H9 (cell line): ENCODE data around the gene UBE3A. TPM values are rescaled to one million over a fixed set of nuclear protein-coding genes. Genes with fewer than 3 reads are reported as not detected.

Experiments used
- DNase-seq: peaks from one replicate; pipeline ENCODE4 v3.0.0-alpha.2; 2017
- H2AFZ ChIP-seq: one replicate; pipeline ENCODE4 v1.6.1; 2013; ENCODE audit warnings: mild to moderate bottlenecking, low read length, control low read depth, moderate library complexity
- H2AK5ac ChIP-seq: 2 replicates; pipeline ENCODE4 v1.6.1; 2013; ENCODE audit warnings: low read length, control low read depth, mixed read lengths; ENCODE audit not compliant: insufficient read length
- H2BK120ac ChIP-seq: one replicate; pipeline ENCODE4 v1.6.1; 2013; ENCODE audit warnings: low read depth, mild to moderate bottlenecking, low read length, control low read depth, inconsistent platforms; ENCODE audit not compliant: poor library complexity, severe bottlenecking
- H2BK12ac ChIP-seq: 2 replicates; pipeline ENCODE4 v1.6.1; 2013; ENCODE audit warnings: low read length, control low read depth, mixed read lengths, low read depth; ENCODE audit not compliant: insufficient read length
- H2BK15ac ChIP-seq: 2 replicates; pipeline ENCODE4 v1.6.1; 2013; ENCODE audit warnings: low read depth, low read length, control low read depth
- H2BK20ac ChIP-seq: one replicate; pipeline ENCODE4 v1.6.1; 2013; ENCODE audit warnings: low read depth, mild to moderate bottlenecking, low read length, control low read depth, inconsistent platforms; ENCODE audit not compliant: poor library complexity, severe bottlenecking
- H2BK5ac ChIP-seq: 2 replicates; pipeline ENCODE4 v1.6.1; 2013; ENCODE audit warnings: low read length, control low read depth, mixed read lengths; ENCODE audit not compliant: insufficient read length
- H3K14ac ChIP-seq: 2 replicates; pipeline ENCODE4 v1.6.1; 2013; ENCODE audit warnings: low read length, control low read depth; ENCODE audit not compliant: insufficient read depth
- H3K18ac ChIP-seq: 2 replicates; pipeline ENCODE4 v1.6.1; 2013; ENCODE audit warnings: low read depth, mild to moderate bottlenecking, mixed read lengths, low read length, control low read depth; ENCODE audit not compliant: insufficient read length
- H3K23ac ChIP-seq: 2 replicates; pipeline ENCODE4 v1.6.1; 2013; ENCODE audit warnings: low read length, control low read depth, mixed read lengths, low read depth; ENCODE audit not compliant: insufficient read length
- H3K23me2 ChIP-seq: 2 replicates; pipeline ENCODE4 v1.6.1; 2013; ENCODE audit warnings: low read depth, mild to moderate bottlenecking, mixed read lengths, low read length, control low read depth; ENCODE audit not compliant: insufficient read length, poor library complexity, severe bottlenecking
- H3K27ac ChIP-seq: 2 replicates; pipeline ENCODE4 v1.5.1; 2013; ENCODE audit warnings: low read length, control low read depth, mixed read lengths, low read depth; ENCODE audit not compliant: insufficient read length
- H3K27me3 ChIP-seq: 2 replicates; pipeline ENCODE4 v1.6.1; 2013; ENCODE audit warnings: low read length, control low read depth, inconsistent platforms; ENCODE audit not compliant: insufficient read depth
- H3K4ac ChIP-seq: 2 replicates; pipeline ENCODE4 v1.6.1; 2013; ENCODE audit warnings: low read depth, mild to moderate bottlenecking, control low read depth, inconsistent platforms, low read length, moderate library complexity
- H3K4me1 ChIP-seq: 2 replicates; pipeline ENCODE4 v1.6.1; 2013; ENCODE audit warnings: low read length, control low read depth, inconsistent platforms; ENCODE audit not compliant: insufficient read depth
- H3K4me2 ChIP-seq: 2 replicates; pipeline ENCODE4 v1.6.1; 2013; ENCODE audit warnings: low read length, control low read depth, mixed read lengths; ENCODE audit not compliant: insufficient read length, insufficient read depth
- H3K56ac ChIP-seq: 2 replicates; pipeline ENCODE4 v1.6.1; 2013; ENCODE audit warnings: low read depth, mild to moderate bottlenecking, mixed read lengths, low read length, control low read depth; ENCODE audit not compliant: insufficient read length
- H3K79me1 ChIP-seq: 2 replicates; pipeline ENCODE4 v1.6.1; 2013; ENCODE audit warnings: low read depth, mild to moderate bottlenecking, moderate library complexity, low read length, control low read depth, inconsistent platforms; ENCODE audit not compliant: insufficient read depth, poor library complexity, severe bottlenecking
- H3K79me2 ChIP-seq: 2 replicates; pipeline ENCODE4 v1.6.1; 2013; ENCODE audit warnings: low read length, control low read depth, inconsistent platforms; ENCODE audit not compliant: insufficient read depth
- H3K9ac ChIP-seq: 2 replicates; pipeline ENCODE4 v1.6.1; 2013; ENCODE audit warnings: low read length, control low read depth, mixed read lengths; ENCODE audit not compliant: insufficient read length; ENCODE audit errors: extremely low read depth
- H3K9me3 ChIP-seq: one replicate; pipeline ENCODE4 v1.6.1; 2013; ENCODE audit warnings: low read depth, low read length, inconsistent platforms; ENCODE audit not compliant: control insufficient read depth
- H3T11ph ChIP-seq: one replicate; pipeline ENCODE4 v1.6.1; 2013; ENCODE audit warnings: mild to moderate bottlenecking, low read length, control low read depth, inconsistent platforms
- H4K20me1 ChIP-seq: one replicate; pipeline ENCODE4 v1.6.1; 2013; ENCODE audit not compliant: control insufficient read depth, insufficient read length, insufficient read depth
- H4K5ac ChIP-seq: 2 replicates; pipeline ENCODE4 v1.6.1; 2013; ENCODE audit warnings: low read depth, mild to moderate bottlenecking, mixed read lengths, low read length, control low read depth; ENCODE audit not compliant: insufficient read length
- H4K8ac ChIP-seq: replicated peaks from 2 replicates; pipeline ENCODE4 v1.6.1; 2013; ENCODE audit warnings: low read length, control low read depth, mixed read lengths, low read depth; ENCODE audit not compliant: insufficient read length
- H4K91ac ChIP-seq: 2 replicates; pipeline ENCODE4 v1.6.1; 2013; ENCODE audit warnings: low read depth, mild to moderate bottlenecking, moderate library complexity, mixed read lengths, low read length, control low read depth; ENCODE audit not compliant: insufficient read length
- H3K27ac Mint-ChIP-seq, 3 experiments: 2 replicates in 2 of 3; 3 replicates in 1 of 3; pipeline ENCODE4 v1.8.0; 2020 to 2021; ENCODE audit warnings: mixed read lengths in 3 of 3, mild to moderate bottlenecking in 1 of 3, moderate library complexity in 1 of 3
- H3K27me3 Mint-ChIP-seq: 2 replicates; pipeline ENCODE4 v1.8.0; 2021; ENCODE audit warnings: low read depth, mild to moderate bottlenecking, moderate library complexity, mixed read lengths
- H3K36me3 Mint-ChIP-seq, 3 experiments: 2 replicates in 2 of 3; 3 replicates in 1 of 3; pipeline ENCODE4 v1.8.0; 2020 to 2021; ENCODE audit warnings: low read depth in 3 of 3, mixed read lengths in 3 of 3; ENCODE audit not compliant: insufficient read depth in 1 of 3
- H3K4me1 Mint-ChIP-seq, 2 experiments: 2 replicates each; pipeline ENCODE4 v1.8.0; 2020; ENCODE audit warnings: mixed read lengths in 2 of 2
- H3K4me3 Mint-ChIP-seq, 2 experiments: 2 replicates in 1 of 2; 3 replicates in 1 of 2; pipeline ENCODE4 v1.8.0; 2020 to 2021; ENCODE audit warnings: mild to moderate bottlenecking in 2 of 2, mixed read lengths in 2 of 2, moderate library complexity in 1 of 2
- H3K9me3 Mint-ChIP-seq, 2 experiments: 2 replicates in 1 of 2; 3 replicates in 1 of 2; pipeline ENCODE4 v1.8.0; 2020; ENCODE audit warnings: mild to moderate bottlenecking in 2 of 2, mixed read lengths in 2 of 2, moderate library complexity in 1 of 2
- CTCF ChIP-seq: fragments of 200-600 bp; sonication (generic); conservative IDR thresholded peaks from 3 replicates; pipeline ENCODE4 v1.8.0; 2021; ENCODE audit warnings: antibody characterized with exemption, mild to moderate bottlenecking
- WGBS: extraction: QIAGEN DNeasy Blood & Tissue Kit; methylation state at CpG from one replicate; pipeline ENCODE4 v1.1.7; 2013; ENCODE audit warnings: missing lambda C conversion rate, low lambda C conversion rate, mixed read lengths; ENCODE audit not compliant: insufficient read length; ENCODE audit errors: extremely low coverage; 5-methylcytosine and 5-hydroxymethylcytosine counted together
- total RNA-seq: library from RNA; stranded (reverse); gene quantifications from 2 replicates; pipeline ENCODE4 v1.2.1, GENCODE V29; 2021

Gene UBE3A
- total RNA-seq, 1 experiment from 2014 or later, result 108 TPM

DNA sequence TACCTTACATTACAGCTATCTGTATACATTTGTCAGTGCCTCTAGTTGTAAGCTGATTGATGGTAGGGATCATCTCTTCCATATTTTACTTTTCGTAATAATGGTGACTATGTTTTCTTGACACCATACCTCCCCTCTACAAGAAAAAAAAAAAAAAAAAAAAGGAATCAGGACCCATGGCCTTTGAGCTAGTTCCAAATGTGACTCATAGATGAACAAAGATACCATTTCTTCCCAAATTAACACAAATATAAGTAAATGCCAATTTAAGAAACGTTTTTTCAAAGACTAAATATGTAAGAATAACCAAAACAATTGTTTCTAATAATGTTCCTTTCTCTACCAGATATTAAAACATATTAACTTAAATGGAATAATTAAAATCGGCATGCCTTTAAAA is 23.1 kb downstream of the UBE3A start:
- H4K5ac ChIP-seq, result no peak overlapping the region
- Mint-ChIP-seq H3K27me3 (no peaks in the 10 kb centered on the region), H3K27ac (no peak overlapping the region), H3K4me1 (peaks cover 26 to 31% of the 10 kb centered on the region in 2 experiments), H3K36me3 (no peaks in the 10 kb centered on the region; a peak in 1 of 7 replicates), H3K9me3 (no peaks in the 10 kb centered on the region; a peak in 1 of 5 replicates), H3K4me3 (no peak overlapping the region)
- H2BK15ac ChIP-seq, result no peak overlapping the region
- no peak overlapping the region for H2BK20ac ChIP-seq
- H3K14ac ChIP-seq, result no peak overlapping the region
- no CpG with 5 or more reads among the region's 3 CpGs for WGBS
- no peak overlapping the region for H3K4ac ChIP-seq
- no peak overlapping the region for H2BK5ac ChIP-seq
- no peak overlapping the region for H3K4me2 ChIP-seq
- no peak for TF ChIP-seq CTCF
- H3K9me3 ChIP-seq, result no peaks in the 10 kb centered on the region
- H2BK120ac ChIP-seq, result no peak overlapping the region
- H3T11ph ChIP-seq, result no peak overlapping the region
- peaks cover 6% of the 10 kb centered on the region for H3K79me1 ChIP-seq
- no peaks in the 10 kb centered on the region for H3K27me3 ChIP-seq
- no peak overlapping the region for H4K91ac ChIP-seq
- no peak overlapping the region for H2AK5ac ChIP-seq
- no peak for DNase-seq
- H3K79me2 ChIP-seq, result peaks cover 44% of the 10 kb centered on the region
- no peaks in the 10 kb centered on the region for H3K23me2 ChIP-seq
- no peak overlapping the region for H2AFZ ChIP-seq
- no peak overlapping the region for H3K56ac ChIP-seq
- H4K20me1 ChIP-seq, result no peaks in the 10 kb centered on the region
- H3K23ac ChIP-seq, result no peak overlapping the region
- no peak overlapping the region for H3K18ac ChIP-seq
- H4K8ac ChIP-seq, result no peak overlapping the region
- H3K9ac ChIP-seq, result no peak overlapping the region
- H3K27ac ChIP-seq, result no peak overlapping the region
- no peak overlapping the region for H2BK12ac ChIP-seq
- peaks cover 3% of the 10 kb centered on the region; the same call in 1 of the 2 replicates for H3K4me1 ChIP-seq
